Measurements from ENCODE around the gene MYCBPAP. TPM values are rescaled to one million over a fixed set of nuclear protein-coding genes. Genes with fewer than 3 reads are reported as not detected.
A peak's percentile ranks its signal among the peaks of the same experiment; 100 is the strongest.

The MYCBPAP gene
- total and polyA plus RNA-seq, 4 donors, result 1.1 to 5.0 (median 2.9) TPM

DNA sequence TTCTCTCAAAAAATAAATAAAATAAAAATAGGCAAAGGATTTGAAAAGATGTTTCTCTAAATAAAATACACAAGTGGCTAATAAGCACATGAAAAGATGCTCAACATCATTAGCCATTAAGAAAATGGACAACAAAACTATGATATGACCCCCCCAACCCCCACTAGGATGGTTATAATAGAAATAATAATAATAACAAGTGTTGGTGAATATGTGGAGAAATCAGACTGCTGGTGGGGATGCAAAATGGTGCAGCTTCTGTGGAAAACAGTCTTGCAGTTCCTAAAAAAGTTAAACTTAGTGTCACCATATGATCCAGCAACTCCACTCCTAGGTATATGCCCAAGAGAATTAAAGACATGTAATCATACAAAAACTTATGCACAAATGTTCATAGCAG is 9.0 kb upstream of the MYCBPAP start:
- Histone ChIP-seq H3K4me3 (ENCODE audit: low read depth, low read length) (no peak overlapping the region), H3K36me3 (ENCODE audit: control insufficient read depth, insufficient read depth, low read length) (no peaks in the 10 kb centered on the region), H3K27me3 (ENCODE audit: control insufficient read depth, insufficient read depth, low read length) (no peaks in the 10 kb centered on the region), H3K4me1 (ENCODE audit: control insufficient read depth, insufficient read depth, low read length) (no peaks in the 10 kb centered on the region), H3K27ac (ENCODE audit: low read depth, low read length) (no peak overlapping the region), H3K9me3 (ENCODE audit: control insufficient read depth, insufficient read depth, low read length) (no peaks in the 10 kb centered on the region)
- DNase-seq (ENCODE audit: low read depth in 4 of 6, low spot score in 6 of 6), result no peak

DNA sequence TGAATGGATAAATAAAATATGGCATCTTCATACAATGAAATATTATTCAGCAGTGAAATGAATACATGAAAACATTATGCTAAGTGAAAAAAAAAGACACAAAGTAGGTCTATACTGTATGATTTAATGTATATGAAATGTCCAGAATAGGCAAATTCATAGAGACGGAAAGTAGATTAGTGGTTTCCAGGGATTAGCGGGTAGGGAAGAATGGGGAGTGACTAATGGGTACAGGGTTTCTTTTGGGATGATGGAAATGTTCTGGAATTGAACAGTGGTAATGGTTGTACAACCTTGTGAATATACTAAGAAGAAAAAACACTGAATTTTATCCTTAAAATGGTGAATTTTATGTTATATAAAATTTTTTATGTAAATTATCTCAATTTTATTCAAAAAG is 8.5 kb upstream of the MYCBPAP start:
- no peaks in the 10 kb centered on the region for H3K9me3 ChIP-seq (ENCODE audit: control insufficient read depth, insufficient read depth, low read length)
- H3K27ac ChIP-seq (ENCODE audit: low read depth, low read length), result no peak overlapping the region
- H3K27me3 ChIP-seq (ENCODE audit: control insufficient read depth, insufficient read depth, low read length), result no peaks in the 10 kb centered on the region
- DNase-seq (ENCODE audit: low read depth in 4 of 6, low spot score in 6 of 6), result no peak
- H3K4me3 ChIP-seq (ENCODE audit: low read depth, low read length), result no peak overlapping the region
- H3K36me3 ChIP-seq (ENCODE audit: control insufficient read depth, insufficient read depth, low read length), result no peaks in the 10 kb centered on the region
- no peaks in the 10 kb centered on the region for H3K4me1 ChIP-seq (ENCODE audit: control insufficient read depth, insufficient read depth, low read length)
- 100% methylated on average over 2 of the region's 2 CpGs for WGBS (ENCODE audit: insufficient coverage)

DNA sequence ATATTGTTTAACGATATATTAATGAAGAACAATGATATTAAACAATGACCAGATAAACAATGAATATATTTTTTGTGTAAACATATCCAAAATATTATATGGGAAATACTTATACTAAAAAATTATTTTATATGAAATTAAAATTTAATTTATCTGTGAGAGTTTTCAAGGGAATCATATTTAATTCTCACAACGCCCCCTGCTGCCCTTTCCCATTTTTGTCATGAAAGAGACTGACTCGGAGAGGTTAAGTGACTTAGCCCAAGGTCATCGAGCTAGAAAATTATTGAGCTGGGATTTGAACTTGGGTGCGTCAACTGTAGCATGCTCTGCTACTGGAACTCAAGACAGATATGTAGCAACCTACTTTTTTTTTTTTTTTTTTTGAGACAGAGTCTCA is 7.2 kb upstream of the MYCBPAP start:
- 80% methylated on average over 1 of the region's 5 CpGs for WGBS (ENCODE audit: insufficient coverage)
- H3K27me3 ChIP-seq (ENCODE audit: control insufficient read depth, insufficient read depth, low read length), result no peaks in the 10 kb centered on the region
- no peak overlapping the region for H3K27ac ChIP-seq (ENCODE audit: low read depth, low read length)
- H3K36me3 ChIP-seq (ENCODE audit: control insufficient read depth, insufficient read depth, low read length), result no peaks in the 10 kb centered on the region
- no peak overlapping the region for H3K4me3 ChIP-seq (ENCODE audit: low read depth, low read length)
- H3K4me1 ChIP-seq (ENCODE audit: control insufficient read depth, insufficient read depth, low read length), result no peaks in the 10 kb centered on the region
- no peaks in the 10 kb centered on the region for H3K9me3 ChIP-seq (ENCODE audit: control insufficient read depth, insufficient read depth, low read length)
- DNase-seq (ENCODE audit: low read depth in 4 of 6, low spot score in 6 of 6), result peak in 1 of 6 donors; percentile 29

DNA sequence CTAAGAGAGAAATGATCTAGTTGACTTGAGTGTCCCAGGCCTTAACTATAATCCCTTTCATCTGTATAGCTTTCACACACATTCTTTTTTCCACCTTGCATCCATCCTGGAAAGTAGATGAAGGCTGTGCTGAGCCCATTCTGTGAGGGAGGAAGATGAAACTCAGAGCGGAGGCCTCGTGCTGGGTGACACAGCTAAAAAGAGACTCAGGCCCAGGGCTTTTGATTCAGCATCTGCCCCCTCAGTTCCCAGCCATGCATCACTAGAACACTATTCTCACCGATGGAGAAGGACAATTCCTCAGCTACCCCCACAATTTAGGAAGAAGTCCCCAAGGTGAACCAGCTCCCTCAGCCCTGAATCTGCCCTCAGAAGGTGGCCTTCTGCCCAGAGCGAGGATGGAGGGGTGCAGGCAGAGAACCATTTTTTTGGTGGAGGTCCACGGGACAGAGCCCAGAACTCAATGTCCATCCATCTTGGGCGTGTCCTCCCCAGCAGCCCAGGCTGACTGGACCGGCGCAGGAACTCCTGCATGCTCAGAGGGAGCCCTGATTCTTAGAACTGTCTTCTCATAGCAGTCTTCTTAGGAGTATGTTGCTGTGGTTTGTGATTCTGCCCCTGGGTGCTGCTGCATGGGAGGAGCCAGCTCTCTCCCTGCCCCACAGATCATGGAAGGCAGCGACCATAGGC is 5.8 kb upstream of the MYCBPAP start:
- Histone ChIP-seq H3K36me3 (ENCODE audit: control insufficient read depth, insufficient read depth, low read length) (no peaks in the 10 kb centered on the region), H3K9me3 (ENCODE audit: control insufficient read depth, insufficient read depth, low read length) (no peaks in the 10 kb centered on the region), H3K27me3 (ENCODE audit: control insufficient read depth, insufficient read depth, low read length) (no peaks in the 10 kb centered on the region), H3K27ac (ENCODE audit: low read depth, low read length) (no peak overlapping the region), H3K4me3 (ENCODE audit: low read depth, low read length) (no peak overlapping the region), H3K4me1 (ENCODE audit: control insufficient read depth, insufficient read depth, low read length) (no peaks in the 10 kb centered on the region)
- DNase-seq (ENCODE audit: low read depth in 4 of 6, low spot score in 6 of 6), result no peak
- 91% methylated on average over 7 of the region's 9 CpGs for WGBS (ENCODE audit: insufficient coverage)

DNA sequence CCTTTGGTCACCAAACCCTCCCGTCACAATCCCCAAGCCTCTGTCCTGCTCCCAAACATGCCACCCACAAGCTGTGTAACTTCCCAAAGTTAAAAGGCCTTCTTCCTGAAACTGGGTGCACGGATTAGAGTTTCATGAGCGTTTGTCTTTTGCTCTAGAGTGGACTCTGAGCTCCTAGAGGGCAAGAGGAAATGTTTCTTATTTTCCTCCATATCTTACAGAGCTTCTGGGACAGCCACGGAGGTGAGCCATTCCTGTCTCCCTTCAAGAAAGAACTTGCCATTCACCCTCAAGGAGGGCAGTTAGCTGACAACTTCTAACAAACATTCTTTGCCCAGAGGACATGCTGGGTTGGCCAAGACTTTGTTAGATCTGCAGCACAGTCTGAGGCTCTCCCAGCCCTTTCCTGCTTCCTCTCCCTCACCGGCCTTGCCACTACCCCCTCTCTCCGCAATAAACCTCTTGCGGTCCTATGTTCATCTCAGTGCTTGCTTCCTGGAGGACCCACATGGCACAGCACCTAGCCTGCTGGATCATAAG is 2.6 kb upstream of the MYCBPAP start:
- no peak overlapping the region for H3K4me3 ChIP-seq (ENCODE audit: low read depth, low read length)
- H3K27ac ChIP-seq (ENCODE audit: low read depth, low read length), result no peak overlapping the region
- WGBS (ENCODE audit: insufficient coverage), result 78% methylated on average over 4 of the region's 7 CpGs
- DNase-seq (ENCODE audit: low read depth in 4 of 6, low spot score in 6 of 6), result no peak
- no peaks in the 10 kb centered on the region for H3K27me3 ChIP-seq (ENCODE audit: control insufficient read depth, insufficient read depth, low read length)
- H3K4me1 ChIP-seq (ENCODE audit: control insufficient read depth, insufficient read depth, low read length), result peaks cover 22% of the 10 kb centered on the region
- no peaks in the 10 kb centered on the region for H3K9me3 ChIP-seq (ENCODE audit: control insufficient read depth, insufficient read depth, low read length)
- no peaks in the 10 kb centered on the region for H3K36me3 ChIP-seq (ENCODE audit: control insufficient read depth, insufficient read depth, low read length)

DNA sequence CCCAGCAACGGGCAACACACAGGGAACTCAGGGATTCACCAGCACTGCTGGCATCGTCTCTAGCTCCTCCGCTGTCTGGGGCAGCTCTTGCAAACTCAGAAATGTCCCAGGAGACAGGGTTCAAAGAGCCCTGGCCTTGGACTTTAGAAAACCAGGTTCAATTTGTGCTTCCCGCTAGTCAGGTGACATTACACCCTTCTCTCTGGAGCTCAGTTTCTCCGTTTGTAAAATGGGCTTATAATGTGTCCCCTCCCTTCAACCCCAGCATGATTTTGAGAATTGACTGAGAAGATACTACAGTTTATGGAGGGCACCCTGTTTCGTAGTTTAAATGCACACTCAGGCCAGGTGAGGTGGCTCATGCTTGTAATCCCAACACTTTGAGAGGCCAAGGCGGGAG is 1.9 kb upstream of the MYCBPAP start:
- no peaks in the 10 kb centered on the region for H3K27me3 ChIP-seq (ENCODE audit: control insufficient read depth, insufficient read depth, low read length)
- no peaks in the 10 kb centered on the region for H3K36me3 ChIP-seq (ENCODE audit: control insufficient read depth, insufficient read depth, low read length)
- H3K9me3 ChIP-seq (ENCODE audit: control insufficient read depth, insufficient read depth, low read length), result no peaks in the 10 kb centered on the region
- no peak for DNase-seq (ENCODE audit: low read depth in 4 of 6, low spot score in 6 of 6)
- H3K4me3 ChIP-seq (ENCODE audit: low read depth, low read length), result no peak overlapping the region
- H3K4me1 ChIP-seq (ENCODE audit: control insufficient read depth, insufficient read depth, low read length), result peaks cover 22% of the 10 kb centered on the region
- H3K27ac ChIP-seq (ENCODE audit: low read depth, low read length), result no peak overlapping the region
- WGBS (ENCODE audit: insufficient coverage), result 89% methylated on average over 4 of the region's 7 CpGs

DNA sequence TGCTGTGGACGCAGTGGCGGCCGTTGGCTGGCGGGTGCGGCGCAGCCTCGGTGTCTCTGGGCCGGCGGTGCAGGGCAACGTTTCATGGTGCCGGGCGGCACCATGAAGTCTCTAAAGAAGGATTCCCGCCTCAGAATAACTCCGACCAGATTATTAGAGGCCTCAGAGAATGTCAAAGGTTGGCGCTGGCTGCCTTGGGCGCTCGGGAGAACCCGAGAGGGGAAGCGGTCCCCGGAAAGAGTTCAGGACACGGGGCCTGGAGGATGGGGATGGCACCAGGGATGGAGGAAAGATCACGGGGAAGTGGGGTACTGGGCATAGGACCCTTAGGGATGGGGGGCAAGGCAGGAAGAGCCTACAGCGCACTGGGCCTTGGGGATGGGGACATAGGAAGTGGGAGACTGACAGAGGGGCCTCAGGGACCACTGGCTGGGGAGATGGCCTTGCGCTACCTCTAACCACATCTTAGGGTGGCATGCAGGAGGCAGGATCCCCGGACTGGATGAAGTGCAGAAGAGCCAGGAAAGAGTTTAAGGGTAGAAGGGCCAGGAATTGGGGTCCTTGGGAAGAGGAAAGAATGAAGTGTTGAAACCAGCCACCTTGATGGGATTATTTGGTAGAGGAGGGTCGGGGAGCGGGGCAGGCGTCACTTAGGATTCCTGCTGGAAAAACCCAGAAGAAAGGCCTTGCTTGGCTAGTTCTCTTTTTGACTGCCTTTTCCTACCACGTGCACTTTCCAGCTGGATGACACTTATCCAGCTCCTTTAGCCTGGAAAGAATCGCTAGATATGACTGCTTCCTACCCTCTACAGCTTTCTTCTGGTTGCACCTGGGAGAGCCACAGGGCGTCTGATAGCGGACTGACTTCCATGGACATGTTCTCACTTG is 578 bp downstream of the MYCBPAP start:
- no peaks in the 10 kb centered on the region for H3K27me3 ChIP-seq (ENCODE audit: control insufficient read depth, insufficient read depth, low read length)
- H3K4me3 ChIP-seq (ENCODE audit: low read depth, low read length), result peak overlapping the region; percentile 62
- 25% methylated on average over 32 of the region's 32 CpGs for WGBS (ENCODE audit: insufficient coverage)
- peaks cover 22% of the 10 kb centered on the region for H3K4me1 ChIP-seq (ENCODE audit: control insufficient read depth, insufficient read depth, low read length)
- peak in 1 of 6 donors; percentile 9 for DNase-seq (ENCODE audit: low read depth in 4 of 6, low spot score in 6 of 6)
- peak overlapping the region; percentile 69 for H3K27ac ChIP-seq (ENCODE audit: low read depth, low read length)
- no peaks in the 10 kb centered on the region for H3K36me3 ChIP-seq (ENCODE audit: control insufficient read depth, insufficient read depth, low read length)
- no peaks in the 10 kb centered on the region for H3K9me3 ChIP-seq (ENCODE audit: control insufficient read depth, insufficient read depth, low read length)

DNA sequence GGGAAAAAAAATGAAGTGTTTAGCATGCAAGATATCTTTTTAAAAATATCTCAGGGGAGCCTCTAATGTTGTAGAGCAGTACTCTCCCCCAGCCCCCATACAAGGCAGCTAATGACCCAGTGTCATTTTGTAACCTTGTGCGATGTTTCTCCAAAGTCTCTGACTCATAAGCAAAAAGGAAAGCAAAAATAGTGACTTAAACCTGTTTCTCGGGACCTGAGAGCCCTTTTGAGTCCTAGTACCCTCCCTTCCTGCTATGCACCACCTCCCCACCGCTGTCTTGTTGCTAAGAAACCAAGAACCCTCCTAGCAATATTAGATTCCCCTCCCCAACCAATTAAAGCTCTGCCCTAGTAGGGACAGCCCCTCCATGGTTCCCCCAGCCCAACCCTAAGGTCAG is 2.8 kb downstream of the MYCBPAP start:
- no peak overlapping the region for H3K27ac ChIP-seq (ENCODE audit: low read depth, low read length)
- no peaks in the 10 kb centered on the region for H3K9me3 ChIP-seq (ENCODE audit: control insufficient read depth, insufficient read depth, low read length)
- H3K4me3 ChIP-seq (ENCODE audit: low read depth, low read length), result no peak overlapping the region
- H3K27me3 ChIP-seq (ENCODE audit: control insufficient read depth, insufficient read depth, low read length), result no peaks in the 10 kb centered on the region
- no peaks in the 10 kb centered on the region for H3K36me3 ChIP-seq (ENCODE audit: control insufficient read depth, insufficient read depth, low read length)
- no peak for DNase-seq (ENCODE audit: low read depth in 4 of 6, low spot score in 6 of 6)
- peaks cover 28% of the 10 kb centered on the region for H3K4me1 ChIP-seq (ENCODE audit: control insufficient read depth, insufficient read depth, low read length)
- WGBS (ENCODE audit: insufficient coverage), result 40% methylated on average over 3 of the region's 3 CpGs

DNA sequence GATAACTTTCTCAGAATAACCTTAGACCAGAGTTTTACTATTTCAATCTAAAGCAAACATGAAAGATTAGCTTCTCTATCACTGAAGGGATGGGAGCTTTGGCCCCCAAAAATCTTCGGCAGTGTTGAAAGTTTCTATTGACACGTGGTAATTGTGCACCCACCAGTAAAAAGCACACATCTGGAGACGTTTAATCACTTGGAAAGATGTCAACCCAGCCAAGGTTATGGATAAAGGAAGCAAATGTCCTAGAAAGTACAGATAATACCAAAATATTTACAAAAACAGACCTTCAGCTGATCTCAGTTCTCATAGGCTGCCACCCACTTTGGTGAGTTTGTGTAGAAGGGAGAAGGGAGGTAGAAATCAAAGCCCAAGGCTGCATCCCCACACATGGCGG is 5.3 kb downstream of the MYCBPAP start:
- Histone ChIP-seq H3K9me3 (ENCODE audit: control insufficient read depth, insufficient read depth, low read length) (no peaks in the 10 kb centered on the region), H3K4me3 (ENCODE audit: low read depth, low read length) (no peak overlapping the region), H3K36me3 (ENCODE audit: control insufficient read depth, insufficient read depth, low read length) (no peaks in the 10 kb centered on the region), H3K27ac (ENCODE audit: low read depth, low read length) (no peak overlapping the region), H3K27me3 (ENCODE audit: control insufficient read depth, insufficient read depth, low read length) (no peaks in the 10 kb centered on the region), H3K4me1 (ENCODE audit: control insufficient read depth, insufficient read depth, low read length) (peaks cover 27% of the 10 kb centered on the region)
- no peak for DNase-seq (ENCODE audit: low read depth in 4 of 6, low spot score in 6 of 6)
- WGBS (ENCODE audit: insufficient coverage), result no CpG with 5 or more reads among the region's 4 CpGs

Data from spinal cord (tissue), 10 donors.